GM19324 (cell line): ENCODE results near the gene YOD1.
"Not testable (repeated sequence)": the region's sequence is repeated elsewhere in the genome, so short reads cannot be mapped to it uniquely, and the experiment has no call there.

Experiments used
- ATAC-seq: cut with Tn5 transposase; IDR thresholded peaks from one replicate; pipeline ENCODE4 v1.9.1; 2021; ENCODE audit warnings: mild to moderate bottlenecking, moderate library complexity; ENCODE audit not compliant: unreplicated experiment, low FRiP score

YOD1 gene

GRCh38 chr1:207050480-207051190 is 373 bp downstream of the YOD1 start:
- no peak for ATAC-seq

GRCh38 chr1:207049974-207050391 is 1.0 kb downstream of the YOD1 start:
- no peak for ATAC-seq

GRCh38 chr1:207049514-207049913 is 1.5 kb downstream of the YOD1 start:
- ATAC-seq: no peak

- no peak for ATAC-seq
Measured at GRCh38 chr1:207049054-207049453, 2.0 kb downstream of the YOD1 start.

GRCh38 chr1:207048041-207048440 is 3.0 kb downstream of the YOD1 start:
- no peak for ATAC-seq

- ATAC-seq: no peak
Measured at GRCh38 chr1:207047505-207047904, 3.5 kb downstream of the YOD1 start.

GRCh38 chr1:207045453-207045852 is 5.6 kb downstream of the YOD1 start:
- no peak for ATAC-seq

GRCh38 chr1:207041397-207041796 is 9.6 kb downstream of the YOD1 start:
- not testable (repeated sequence) for ATAC-seq

- ATAC-seq: no peak
Measured at GRCh38 chr1:207040181-207040533, 10.9 kb downstream of the YOD1 start.

- no peak for ATAC-seq
Measured at GRCh38 chr1:207039380-207040180, 11.4 kb downstream of the YOD1 start.

- ATAC-seq: no peak
Measured at GRCh38 chr1:207036865-207037264, 14.1 kb downstream of the YOD1 start.

- ATAC-seq: no peak
Measured at GRCh38 chr1:207035877-207036551, 15.0 kb downstream of the YOD1 start.

GRCh38 chr1:207034998-207035397 is 16.0 kb downstream of the YOD1 start:
- no peak for ATAC-seq

- no peak for ATAC-seq
Measured at GRCh38 chr1:207034208-207034607, 16.8 kb downstream of the YOD1 start.

- ATAC-seq: no peak
Measured at GRCh38 chr1:207033302-207033701, 17.7 kb downstream of the YOD1 start.

GRCh38 chr1:207032528-207033017 is 18.4 kb downstream of the YOD1 start, which contains the start of gene C1orf116:
Gene C1orf116 (minus strand): TSS chr1:207032756. CDS start chr1:207027598, 5,158 bp downstream.
- ATAC-seq: no peak

- ATAC-seq: no peak
Measured at GRCh38 chr1:207031632-207032264, 19.3 kb downstream of the YOD1 start.

- ATAC-seq: no peak
Measured at GRCh38 chr1:207031016-207031415, 20.0 kb downstream of the YOD1 start.

GRCh38 chr1:207030522-207031009 is 20.4 kb downstream of the YOD1 start:
- ATAC-seq: no peak

GRCh38 chr1:207029701-207030521 is 21.1 kb downstream of the YOD1 start:
- ATAC-seq: no peak
